Measurements from ENCODE around the gene CYSLTR2.

GRCh38 chr13:48626077-48626449, 27.7 kb upstream of the CYSLTR2 start:
- TF ChIP-seq REST (IDR thresholded peaks at IDR 0.05; ENCODE audit: insufficient read depth in 1 of 2, low read depth in 2 of 2, low read length in 1 of 2): no peak
- TF ChIP-seq, protein P1, sequence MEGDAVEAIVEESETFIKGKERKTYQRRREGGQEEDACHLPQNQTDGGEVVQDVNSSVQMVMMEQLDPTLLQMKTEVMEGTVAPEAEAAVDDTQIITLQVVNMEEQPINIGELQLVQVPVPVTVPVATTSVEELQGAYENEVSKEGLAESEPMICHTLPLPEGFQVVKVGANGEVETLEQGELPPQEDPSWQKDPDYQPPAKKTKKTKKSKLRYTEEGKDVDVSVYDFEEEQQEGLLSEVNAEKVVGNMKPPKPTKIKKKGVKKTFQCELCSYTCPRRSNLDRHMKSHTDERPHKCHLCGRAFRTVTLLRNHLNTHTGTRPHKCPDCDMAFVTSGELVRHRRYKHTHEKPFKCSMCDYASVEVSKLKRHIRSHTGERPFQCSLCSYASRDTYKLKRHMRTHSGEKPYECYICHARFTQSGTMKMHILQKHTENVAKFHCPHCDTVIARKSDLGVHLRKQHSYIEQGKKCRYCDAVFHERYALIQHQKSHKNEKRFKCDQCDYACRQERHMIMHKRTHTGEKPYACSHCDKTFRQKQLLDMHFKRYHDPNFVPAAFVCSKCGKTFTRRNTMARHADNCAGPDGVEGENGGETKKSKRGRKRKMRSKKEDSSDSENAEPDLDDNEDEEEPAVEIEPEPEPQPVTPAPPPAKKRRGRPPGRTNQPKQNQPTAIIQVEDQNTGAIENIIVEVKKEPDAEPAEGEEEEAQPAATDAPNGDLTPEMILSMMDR (IDR thresholded peaks at IDR 0.05): no peak
- TF ChIP-seq POLR2AphosphoS5 (IDR thresholded peaks at IDR 0.05; ENCODE audit: low read depth, low read length): no peak
- TF ChIP-seq SIN3A (IDR thresholded peaks at IDR 0.05; ENCODE audit: borderline replicate concordance, insufficient read depth, low read depth, low read length): no peak
